ENCODE measurements around the gene CCDC127. TPM values are rescaled to one million over a fixed set of nuclear protein-coding genes. Genes with fewer than 3 reads are reported as not detected.

CCDC127 gene
- total and polyA plus RNA-seq, 2 of the 13 experiments (the other 11 are each of a cell fraction or from before 2014, with no cell fraction given) = 2.9 to 4.3 TPM

GRCh38 chr5:197892-198489 is 20.0 kb downstream of the CCDC127 start (continued):
- no peak for TF ChIP-seq ZBTB26 (CRISPR knock-in tag; IDR thresholded peaks at IDR 0.05; ENCODE audit: borderline replicate concordance)
- no peak for TF ChIP-seq RARA (CRISPR knock-in tag; IDR thresholded peaks at IDR 0.05)
- TF ChIP-seq ZNF24 (IDR thresholded peaks at IDR 0.05) = no peak
- no peak for TF ChIP-seq ZNF407 (CRISPR knock-in tag; IDR thresholded peaks at IDR 0.05; ENCODE audit: not compliant biosample characterization)
- TF ChIP-seq ZHX2 (IDR thresholded peaks at IDR 0.05; ENCODE audit: low read depth) = no peak
- no peak for TF ChIP-seq ZHX2 (CRISPR knock-in tag; IDR thresholded peaks at IDR 0.05; ENCODE audit: borderline replicate concordance)
- no peak for TF ChIP-seq BRCA1 (CRISPR knock-in tag; IDR thresholded peaks at IDR 0.05)
- TF ChIP-seq ZFP36L2 (CRISPR knock-in tag; IDR thresholded peaks at IDR 0.05) = no peak
- TF ChIP-seq ZNF274 (CRISPR knock-in tag; IDR thresholded peaks at IDR 0.05) = no peak
- TF ChIP-seq ZNF674 (CRISPR knock-in tag; IDR thresholded peaks at IDR 0.05; ENCODE audit: low read depth) = no peak
- no peak for TF ChIP-seq POLR2AphosphoS2 (IDR thresholded peaks at IDR 0.05; ENCODE audit: low read depth, low read length)
- TF ChIP-seq MED13 (CRISPR knock-in tag; IDR thresholded peaks at IDR 0.05) = no peak
- TF ChIP-seq ZMAT5 (CRISPR knock-in tag; IDR thresholded peaks at IDR 0.05; ENCODE audit: borderline replicate concordance, low read depth) = no peak

All from HepG2 (cell line).